AG09319 (cell line): ENCODE data around the gene THAP9.
A peak's percentile ranks its signal among the peaks of the same experiment; 100 is the strongest.

Source experiments
- DNase-seq: peaks from one replicate; pipeline ENCODE4 v3.0.0-alpha.2; 2010; ENCODE audit warnings: low read depth; ENCODE audit errors: extremely low read depth
- TF ChIP-seq, protein P1 (sequence below): IDR thresholded peaks from 2 replicates; pipeline ENCODE4 v1.5.1; 2011; ENCODE audit warnings: low read depth, mild to moderate bottlenecking, inconsistent platforms, low read length, moderate library complexity

The THAP9 gene

DNA sequence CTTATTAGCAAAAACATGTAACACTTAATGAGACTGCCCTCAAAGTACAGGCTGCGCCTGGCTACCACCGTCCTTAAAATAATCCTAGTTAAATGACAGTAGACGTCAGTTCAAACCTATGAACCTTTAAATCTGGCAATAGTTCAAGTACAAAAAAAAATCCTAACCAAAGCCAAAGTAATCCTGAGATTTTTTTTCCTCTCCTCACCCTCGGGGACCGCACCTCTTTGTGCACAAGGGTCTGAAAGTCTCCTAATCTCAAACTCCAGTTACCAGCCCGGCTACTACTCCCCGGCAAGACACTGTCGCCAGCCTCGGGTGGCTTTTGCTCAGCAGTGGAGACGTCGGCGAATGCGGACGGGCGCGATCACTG lies 10.0 kb upstream of the THAP9 start:
- TF ChIP-seq, protein P1, sequence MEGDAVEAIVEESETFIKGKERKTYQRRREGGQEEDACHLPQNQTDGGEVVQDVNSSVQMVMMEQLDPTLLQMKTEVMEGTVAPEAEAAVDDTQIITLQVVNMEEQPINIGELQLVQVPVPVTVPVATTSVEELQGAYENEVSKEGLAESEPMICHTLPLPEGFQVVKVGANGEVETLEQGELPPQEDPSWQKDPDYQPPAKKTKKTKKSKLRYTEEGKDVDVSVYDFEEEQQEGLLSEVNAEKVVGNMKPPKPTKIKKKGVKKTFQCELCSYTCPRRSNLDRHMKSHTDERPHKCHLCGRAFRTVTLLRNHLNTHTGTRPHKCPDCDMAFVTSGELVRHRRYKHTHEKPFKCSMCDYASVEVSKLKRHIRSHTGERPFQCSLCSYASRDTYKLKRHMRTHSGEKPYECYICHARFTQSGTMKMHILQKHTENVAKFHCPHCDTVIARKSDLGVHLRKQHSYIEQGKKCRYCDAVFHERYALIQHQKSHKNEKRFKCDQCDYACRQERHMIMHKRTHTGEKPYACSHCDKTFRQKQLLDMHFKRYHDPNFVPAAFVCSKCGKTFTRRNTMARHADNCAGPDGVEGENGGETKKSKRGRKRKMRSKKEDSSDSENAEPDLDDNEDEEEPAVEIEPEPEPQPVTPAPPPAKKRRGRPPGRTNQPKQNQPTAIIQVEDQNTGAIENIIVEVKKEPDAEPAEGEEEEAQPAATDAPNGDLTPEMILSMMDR: no peak
- no peak for DNase-seq

- TF ChIP-seq, protein P1: no peak; the same call in none of the 2 replicates
- peak; percentile 82 for DNase-seq
These were observed 9.4 kb upstream of the THAP9 start, which contains the start of gene SEC31A for GRCh38 chr4:82890901-82891706. TSS of gene SEC31A (minus strand) at chr4:82891153. CDS start at chr4:82881936, 9,217 bp downstream.

DNA sequence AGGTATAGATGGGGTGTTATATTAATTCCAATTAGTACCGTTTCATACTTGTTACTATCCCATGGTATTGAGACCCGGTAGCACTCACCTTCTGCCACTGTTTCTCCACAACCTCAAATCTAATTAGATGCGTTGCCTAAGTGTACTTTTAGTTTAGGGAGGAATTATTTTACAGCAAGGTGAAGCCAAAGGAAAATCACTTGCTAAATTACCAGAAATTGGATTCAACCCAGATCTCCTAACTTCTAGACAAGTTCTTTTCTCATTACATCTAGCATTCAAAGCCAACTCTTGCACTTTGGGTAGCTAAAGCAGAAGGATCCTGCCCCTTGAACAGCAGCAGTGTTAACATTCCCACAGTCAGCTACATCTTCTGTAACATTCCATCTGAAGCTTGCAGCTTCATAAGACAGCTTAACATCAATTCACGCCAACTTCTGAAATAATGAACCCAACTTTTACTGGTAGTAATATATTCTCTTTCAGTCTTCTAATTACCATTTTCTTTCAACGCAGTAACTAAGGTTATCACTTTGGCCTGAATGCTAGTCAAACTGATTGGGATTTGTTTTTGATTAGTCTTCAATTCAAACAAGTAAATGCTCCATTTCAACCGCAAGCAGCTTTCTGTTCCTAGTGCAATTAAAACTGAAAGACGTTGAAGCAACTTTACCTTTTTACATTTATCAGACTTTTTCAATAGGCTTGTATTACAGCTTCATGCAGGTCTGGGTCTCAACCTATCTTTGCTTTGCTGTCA lies 8.6 kb upstream of the THAP9 start:
- no peak for DNase-seq
- TF ChIP-seq, protein P1: no peak

DNA sequence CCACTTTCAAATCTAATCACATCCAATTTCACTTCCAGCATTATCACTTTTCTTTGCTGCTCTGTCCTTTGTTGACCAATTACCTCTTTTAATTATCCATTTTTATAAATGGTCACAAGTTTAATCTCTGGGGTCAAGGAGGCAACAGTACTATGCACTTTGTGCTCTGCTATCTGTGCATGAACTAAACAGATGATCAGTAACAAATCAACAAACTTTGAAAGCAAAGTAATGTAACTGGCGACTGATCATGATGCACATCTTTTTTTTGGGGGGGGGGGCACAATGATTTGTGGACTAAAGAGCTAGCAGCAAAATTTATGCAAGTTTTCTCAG lies 8.1 kb upstream of the THAP9 start:
- TF ChIP-seq, protein P1: no peak
- no peak for DNase-seq

GRCh38 chr4:82893942-82894341 lies 6.6 kb upstream of the THAP9 start:
- TF ChIP-seq, protein P1: no peak
- no peak for DNase-seq

DNA sequence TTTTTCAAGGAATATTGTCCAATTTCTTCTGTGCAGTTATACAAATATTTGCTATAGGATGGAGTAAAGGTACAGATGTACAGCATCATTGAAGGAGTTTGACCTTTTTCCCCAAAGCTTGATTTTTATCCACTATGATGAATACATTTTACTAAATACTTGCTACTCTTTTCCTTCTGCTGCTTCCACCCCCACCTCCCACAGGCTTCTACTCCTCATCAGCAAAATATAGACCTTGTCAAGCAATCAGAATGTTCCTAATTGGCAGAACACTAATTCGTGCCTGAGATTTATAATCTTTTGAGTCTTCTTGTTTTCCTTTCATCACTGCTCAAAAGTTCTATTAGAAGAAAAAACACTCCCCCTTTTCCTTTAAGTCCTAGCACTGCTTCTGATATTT lies 3.8 kb upstream of the THAP9 start:
- TF ChIP-seq, protein P1: no peak
- DNase-seq: no peak
